ENCODE measurements around the gene IQGAP1. TPM values are rescaled to one million over a fixed set of nuclear protein-coding genes. Genes with fewer than 3 reads are reported as not detected.

Gene IQGAP1
- total and polyA plus RNA-seq, 4 donors, result 9.2 to 50.1 (median 24.5) TPM

DNA sequence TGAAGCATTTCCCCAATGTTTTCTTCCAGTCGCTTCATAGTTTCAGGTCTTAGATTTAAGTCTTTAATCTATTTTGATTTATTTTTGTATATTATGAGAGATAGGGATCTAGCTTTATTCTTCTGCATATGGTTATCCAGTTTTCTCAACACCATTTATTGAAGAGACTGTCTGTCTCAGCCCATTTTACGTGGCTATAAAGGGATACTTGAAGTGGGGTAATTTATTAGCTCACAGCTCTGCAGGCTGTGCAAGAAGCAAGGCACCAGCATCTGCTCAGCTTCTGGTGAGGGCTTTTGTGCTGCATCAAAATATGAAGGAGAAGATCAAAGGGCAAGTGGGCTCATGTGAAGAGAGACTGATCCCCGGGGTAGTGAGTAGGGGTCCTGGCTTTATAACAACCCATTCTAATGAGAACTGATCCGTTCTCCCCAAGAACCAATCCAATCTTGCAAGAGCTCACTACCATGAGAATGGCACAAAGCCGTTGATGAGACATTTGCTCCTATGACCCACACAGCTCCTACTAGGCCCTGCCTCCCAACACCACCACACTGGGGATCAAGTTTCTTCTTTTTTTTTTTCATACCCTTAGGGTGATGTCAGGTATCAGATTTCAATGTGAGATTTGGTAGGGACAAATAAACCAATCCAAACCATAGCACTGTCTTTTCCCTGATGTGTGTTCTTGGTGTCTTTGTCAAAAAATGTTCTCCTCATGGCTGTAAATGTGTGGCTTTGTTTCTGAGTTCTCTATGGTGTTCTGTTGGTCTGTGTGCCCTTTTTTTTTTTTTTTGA, 63.2 kb downstream of the IQGAP1 start:
- DNase-seq (ENCODE audit: low spot score), result no peak
- Histone ChIP-seq H3K9ac (ENCODE audit: low read depth in 1 of 2, low read length in 2 of 2) (no peak overlapping the region), H3K4me3 (ENCODE audit: low read depth in 1 of 3, low read length in 3 of 3) (no peak overlapping the region), H3K36me3 (ENCODE audit: control insufficient read depth in 4 of 4, insufficient read depth in 3 of 4, low read depth in 1 of 4, low read length in 3 of 4) (peaks cover 2 to 19% (median 18%) of the 10 kb centered on the region in 4 donors), H3K9me3 (ENCODE audit: control insufficient read depth in 4 of 4, low read length in 3 of 4) (no peaks in the 10 kb centered on the region), H3K27ac (ENCODE audit: low read depth in 1 of 2, low read length in 2 of 2) (no peak overlapping the region), H3K27me3 (ENCODE audit: control insufficient read depth in 4 of 4, insufficient read depth in 4 of 4, low read length in 3 of 4) (no peaks in the 10 kb centered on the region), H3K4me1 (ENCODE audit: control insufficient read depth in 4 of 4, insufficient read depth in 4 of 4, low read length in 3 of 4) (no peaks in the 10 kb centered on the region)
- 95% methylated on average over 5 of the region's 5 CpGs for WGBS
- TF ChIP-seq RAD21 (IDR thresholded peaks at IDR 0.05), result no peak
- TF ChIP-seq TAF1 (conservative IDR thresholded peaks at IDR 0.05), result no peak
- no peak for TF ChIP-seq ZBTB33 (IDR thresholded peaks at IDR 0.05)
- TF ChIP-seq, protein P1, sequence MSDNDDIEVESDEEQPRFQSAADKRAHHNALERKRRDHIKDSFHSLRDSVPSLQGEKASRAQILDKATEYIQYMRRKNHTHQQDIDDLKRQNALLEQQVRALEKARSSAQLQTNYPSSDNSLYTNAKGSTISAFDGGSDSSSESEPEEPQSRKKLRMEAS (IDR thresholded peaks at IDR 0.05), result no peak
- no peak for TF ChIP-seq FOXA2 (IDR thresholded peaks at IDR 0.05)
- TF ChIP-seq ATF3 (IDR thresholded peaks at IDR 0.05), result no peak
- no peak for TF ChIP-seq NR2F2 (IDR thresholded peaks at IDR 0.05)
- no peak for TF ChIP-seq HNF4A (conservative IDR thresholded peaks at IDR 0.05)
- TF ChIP-seq HNF4G (IDR thresholded peaks at IDR 0.05), result no peak
- TF ChIP-seq GABPA (IDR thresholded peaks at IDR 0.05 in 1 of 2, conservative IDR thresholded peaks at IDR 0.05 in 1 of 2), result no peak
- no peak for TF ChIP-seq EGR1 (IDR thresholded peaks at IDR 0.05; ENCODE audit: low read depth in 2 of 2)
- no peak for TF ChIP-seq REST (IDR thresholded peaks at IDR 0.05)
- TF ChIP-seq JUND (IDR thresholded peaks at IDR 0.05), result no peak
- TF ChIP-seq FOXA1 (IDR thresholded peaks at IDR 0.05), result no peak
- no peak for TF ChIP-seq SP1 (IDR thresholded peaks at IDR 0.05)

DNA sequence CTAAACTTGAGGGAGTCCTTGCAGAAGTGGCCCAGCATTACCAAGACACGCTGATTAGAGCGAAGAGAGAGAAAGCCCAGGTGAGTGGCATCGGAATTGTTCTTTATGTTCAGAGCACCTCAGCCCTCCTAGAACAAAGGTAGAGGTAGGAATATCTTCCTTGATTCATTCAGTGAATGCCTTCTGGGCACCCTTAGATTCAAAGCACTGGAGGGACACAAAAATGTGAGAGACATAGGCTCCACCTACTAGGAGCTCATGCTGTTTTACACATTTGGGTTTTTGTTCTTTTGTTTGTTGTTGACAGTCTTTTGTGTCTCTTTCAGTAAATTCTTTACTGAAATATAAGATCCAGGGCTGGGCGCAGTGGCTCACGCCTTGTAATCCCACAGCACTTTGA, 68.2 kb downstream of the IQGAP1 start:
- no peaks in the 10 kb centered on the region for H3K4me1 ChIP-seq (ENCODE audit: control insufficient read depth in 4 of 4, insufficient read depth in 4 of 4, low read length in 3 of 4)
- no peak overlapping the region for H3K9ac ChIP-seq (ENCODE audit: low read depth in 1 of 2, low read length in 2 of 2)
- no peak overlapping the region for H3K4me3 ChIP-seq (ENCODE audit: low read depth in 1 of 3, low read length in 3 of 3)
- H3K27me3 ChIP-seq (ENCODE audit: control insufficient read depth in 4 of 4, insufficient read depth in 4 of 4, low read length in 3 of 4), result no peaks in the 10 kb centered on the region
- H3K36me3 ChIP-seq (ENCODE audit: control insufficient read depth in 4 of 4, insufficient read depth in 3 of 4, low read depth in 1 of 4, low read length in 3 of 4), result peaks cover 4 to 23% (median 14%) of the 10 kb centered on the region in 4 donors
- H3K9me3 ChIP-seq (ENCODE audit: control insufficient read depth in 4 of 4, low read length in 3 of 4), result no peaks in the 10 kb centered on the region
- no peak for TF ChIP-seq FOXA1 (IDR thresholded peaks at IDR 0.05)
- no peak for TF ChIP-seq NR2F2 (IDR thresholded peaks at IDR 0.05)
- TF ChIP-seq, protein P1 (IDR thresholded peaks at IDR 0.05), result no peak
- no peak for TF ChIP-seq HNF4G (IDR thresholded peaks at IDR 0.05)
- no peak for TF ChIP-seq SP1 (IDR thresholded peaks at IDR 0.05)
- no peak for TF ChIP-seq JUND (IDR thresholded peaks at IDR 0.05)
- TF ChIP-seq EGR1 (IDR thresholded peaks at IDR 0.05; ENCODE audit: low read depth in 2 of 2), result no peak
- no peak for TF ChIP-seq RAD21 (IDR thresholded peaks at IDR 0.05)
- no peak for TF ChIP-seq RXRA (IDR thresholded peaks at IDR 0.05)
- TF ChIP-seq HNF4A (conservative IDR thresholded peaks at IDR 0.05), result no peak
- H3K27ac ChIP-seq (ENCODE audit: low read depth in 1 of 2, low read length in 2 of 2), result no peak overlapping the region
- DNase-seq (ENCODE audit: low spot score), result no peak
- WGBS, result 98% methylated on average over 5 of the region's 5 CpGs

All from liver (tissue), 9 donors.